Measurements from ENCODE around the gene RABEP1.

Gene RABEP1

GRCh38 chr17:5248821-5249479 is 33.1 kb upstream of the RABEP1 start:
- no peaks in the 10 kb centered on the region for H3K9me3 ChIP-seq (ENCODE audit: control insufficient read depth, low read length)
- no peak overlapping the region for H3K4me3 ChIP-seq (ENCODE audit: extremely low read depth, insufficient read depth, low read length, poor library complexity, severe bottlenecking)
- peak overlapping the region; percentile 33 for H3K27ac ChIP-seq (ENCODE audit: low read depth, low read length, severe bottlenecking)
- no peaks in the 10 kb centered on the region for H3K36me3 ChIP-seq (ENCODE audit: control insufficient read depth, insufficient read depth, low read length)
- 55 to 56% methylated on average over 15 to 18 of the region's 22 CpGs for WGBS, 2 experiments (ENCODE audit: insufficient coverage in 2 of 2)
- H3K4me1 ChIP-seq (ENCODE audit: control insufficient read depth, insufficient read depth, low read length, poor library complexity, severe bottlenecking): no peaks in the 10 kb centered on the region

- H3K9me3 ChIP-seq (ENCODE audit: control insufficient read depth, low read length): no peaks in the 10 kb centered on the region
- H3K4me1 ChIP-seq (ENCODE audit: control insufficient read depth, insufficient read depth, low read length, poor library complexity, severe bottlenecking): no peaks in the 10 kb centered on the region
- no peak overlapping the region for H3K4me3 ChIP-seq (ENCODE audit: extremely low read depth, insufficient read depth, low read length, poor library complexity, severe bottlenecking)
- 17% methylated on average over 1 of the region's 4 CpGs; no CpG with 5 or more reads in 1 of the 2 experiments for WGBS, 2 experiments (ENCODE audit: insufficient coverage in 2 of 2)
- no peak overlapping the region for H3K27ac ChIP-seq (ENCODE audit: low read depth, low read length, severe bottlenecking)
- H3K36me3 ChIP-seq (ENCODE audit: control insufficient read depth, insufficient read depth, low read length): no peaks in the 10 kb centered on the region
These were observed 32.5 kb upstream of the RABEP1 start for GRCh38 chr17:5249615-5250014.

- H3K27ac ChIP-seq (ENCODE audit: low read depth, low read length, severe bottlenecking): peak overlapping the region; percentile 7
- 81 to 95% methylated on average over 5 to 6 of the region's 7 CpGs for WGBS, 2 experiments (ENCODE audit: insufficient coverage in 2 of 2)
- no peaks in the 10 kb centered on the region for H3K36me3 ChIP-seq (ENCODE audit: control insufficient read depth, insufficient read depth, low read length)
- no peak overlapping the region for H3K4me3 ChIP-seq (ENCODE audit: extremely low read depth, insufficient read depth, low read length, poor library complexity, severe bottlenecking)
- H3K9me3 ChIP-seq (ENCODE audit: control insufficient read depth, low read length): no peaks in the 10 kb centered on the region
- H3K4me1 ChIP-seq (ENCODE audit: control insufficient read depth, insufficient read depth, low read length, poor library complexity, severe bottlenecking): peaks cover 7% of the 10 kb centered on the region
These were observed 27.7 kb upstream of the RABEP1 start for GRCh38 chr17:5254414-5254813.

GRCh38 chr17:5254903-5255521 is 27.1 kb upstream of the RABEP1 start:
- WGBS, 2 experiments (ENCODE audit: insufficient coverage in 2 of 2): 89 to 90% methylated on average over 4 to 5 of the region's 5 CpGs
- peaks cover 7% of the 10 kb centered on the region for H3K4me1 ChIP-seq (ENCODE audit: control insufficient read depth, insufficient read depth, low read length, poor library complexity, severe bottlenecking)
- no peaks in the 10 kb centered on the region for H3K9me3 ChIP-seq (ENCODE audit: control insufficient read depth, low read length)
- no peaks in the 10 kb centered on the region for H3K36me3 ChIP-seq (ENCODE audit: control insufficient read depth, insufficient read depth, low read length)
- H3K4me3 ChIP-seq (ENCODE audit: extremely low read depth, insufficient read depth, low read length, poor library complexity, severe bottlenecking): no peak overlapping the region
- H3K27ac ChIP-seq (ENCODE audit: low read depth, low read length, severe bottlenecking): peak overlapping the region; percentile 7

- Histone ChIP-seq H3K36me3 (ENCODE audit: control insufficient read depth, insufficient read depth, low read length) (no peaks in the 10 kb centered on the region), H3K4me3 (ENCODE audit: extremely low read depth, insufficient read depth, low read length, poor library complexity, severe bottlenecking) (no peak overlapping the region), H3K4me1 (ENCODE audit: control insufficient read depth, insufficient read depth, low read length, poor library complexity, severe bottlenecking) (peaks cover 7% of the 10 kb centered on the region), H3K9me3 (ENCODE audit: control insufficient read depth, low read length) (no peaks in the 10 kb centered on the region), H3K27ac (ENCODE audit: low read depth, low read length, severe bottlenecking) (no peak overlapping the region)
- WGBS, 2 experiments (ENCODE audit: insufficient coverage in 2 of 2): 71% methylated on average over 2 of the region's 5 CpGs; no CpG with 5 or more reads in 1 of the 2 experiments
These were observed 25.0 kb upstream of the RABEP1 start for GRCh38 chr17:5257124-5257523.

GRCh38 chr17:5260542-5260941 is 21.5 kb upstream of the RABEP1 start:
- WGBS, 2 experiments (ENCODE audit: insufficient coverage in 2 of 2): 88 to 100% methylated on average over 1 of the region's 1 CpG
- Histone ChIP-seq H3K27ac (ENCODE audit: low read depth, low read length, severe bottlenecking) (no peak overlapping the region), H3K9me3 (ENCODE audit: control insufficient read depth, low read length) (no peaks in the 10 kb centered on the region)

GRCh38 chr17:5262416-5262991 is 19.6 kb upstream of the RABEP1 start:
- H3K36me3 ChIP-seq (ENCODE audit: control insufficient read depth, insufficient read depth, low read length): no peaks in the 10 kb centered on the region
- H3K9me3 ChIP-seq (ENCODE audit: control insufficient read depth, low read length): no peaks in the 10 kb centered on the region
- H3K4me1 ChIP-seq (ENCODE audit: control insufficient read depth, insufficient read depth, low read length, poor library complexity, severe bottlenecking): no peaks in the 10 kb centered on the region
- no peak overlapping the region for H3K4me3 ChIP-seq (ENCODE audit: extremely low read depth, insufficient read depth, low read length, poor library complexity, severe bottlenecking)
- WGBS, 2 experiments (ENCODE audit: insufficient coverage in 2 of 2): 75 to 84% methylated on average over 2 of the region's 2 CpGs
- no peak overlapping the region for H3K27ac ChIP-seq (ENCODE audit: low read depth, low read length, severe bottlenecking)

More at GRCh38 chr17:5260542-5260941, 21.5 kb upstream of the RABEP1 start:
- Histone ChIP-seq H3K4me3 (ENCODE audit: extremely low read depth, insufficient read depth, low read length, poor library complexity, severe bottlenecking) (no peak overlapping the region), H3K36me3 (ENCODE audit: control insufficient read depth, insufficient read depth, low read length) (no peaks in the 10 kb centered on the region), H3K4me1 (ENCODE audit: control insufficient read depth, insufficient read depth, low read length, poor library complexity, severe bottlenecking) (no peaks in the 10 kb centered on the region)

- WGBS, 2 experiments (ENCODE audit: insufficient coverage in 2 of 2): 89 to 100% methylated on average over 3 to 4 of the region's 6 CpGs
These were observed 18.6 kb upstream of the RABEP1 start for GRCh38 chr17:5263441-5263840.

GRCh38 chr17:5264893-5265292 is 17.2 kb upstream of the RABEP1 start:
- Histone ChIP-seq H3K27ac (ENCODE audit: low read depth, low read length, severe bottlenecking) (no peak overlapping the region), H3K4me3 (ENCODE audit: extremely low read depth, insufficient read depth, low read length, poor library complexity, severe bottlenecking) (no peak overlapping the region), H3K36me3 (ENCODE audit: control insufficient read depth, insufficient read depth, low read length) (no peaks in the 10 kb centered on the region), H3K9me3 (ENCODE audit: control insufficient read depth, low read length) (no peaks in the 10 kb centered on the region), H3K4me1 (ENCODE audit: control insufficient read depth, insufficient read depth, low read length, poor library complexity, severe bottlenecking) (no peaks in the 10 kb centered on the region)
- whole genome bisulfite sequencing, 2 experiments (ENCODE audit: insufficient coverage in 2 of 2): 92 to 93% methylated on average over 3 of the region's 3 CpGs

More at GRCh38 chr17:5263441-5263840, 18.6 kb upstream of the RABEP1 start:
- Histone ChIP-seq H3K9me3 (ENCODE audit: control insufficient read depth, low read length) (no peaks in the 10 kb centered on the region), H3K27ac (ENCODE audit: low read depth, low read length, severe bottlenecking) (no peak overlapping the region), H3K36me3 (ENCODE audit: control insufficient read depth, insufficient read depth, low read length) (no peaks in the 10 kb centered on the region), H3K4me3 (ENCODE audit: extremely low read depth, insufficient read depth, low read length, poor library complexity, severe bottlenecking) (no peak overlapping the region), H3K4me1 (ENCODE audit: control insufficient read depth, insufficient read depth, low read length, poor library complexity, severe bottlenecking) (no peaks in the 10 kb centered on the region)

- 63 to 90% methylated on average over 1 to 3 of the region's 4 CpGs for whole genome bisulfite sequencing, 2 experiments (ENCODE audit: insufficient coverage in 2 of 2)
- Histone ChIP-seq H3K9me3 (ENCODE audit: control insufficient read depth, low read length) (no peaks in the 10 kb centered on the region), H3K27ac (ENCODE audit: low read depth, low read length, severe bottlenecking) (no peak overlapping the region), H3K4me1 (ENCODE audit: control insufficient read depth, insufficient read depth, low read length, poor library complexity, severe bottlenecking) (no peaks in the 10 kb centered on the region), H3K36me3 (ENCODE audit: control insufficient read depth, insufficient read depth, low read length) (no peaks in the 10 kb centered on the region), H3K4me3 (ENCODE audit: extremely low read depth, insufficient read depth, low read length, poor library complexity, severe bottlenecking) (no peak overlapping the region)
These were observed 12.7 kb upstream of the RABEP1 start for GRCh38 chr17:5269241-5269960.

Measured in mesodermal cell (in vitro differentiated cells).